K562 (cell line): Measurements from ENCODE around the gene DLL4. TPM values are rescaled to one million over a fixed set of nuclear protein-coding genes. Genes with fewer than 3 reads are reported as not detected.

Source experiments
- BACH1 ChIP-seq: fragments of 200-800 bp; sonication (Bioruptor generic); IDR thresholded peaks from 2 replicates; pipeline ENCODE4 v1.6.1; 2016; ENCODE audit warnings: missing genetic modification characterization, missing compliant biosample characterization
- BRD9 ChIP-seq: fragments of 450-650 bp; IDR thresholded peaks from 2 replicates; pipeline ENCODE4 v1.6.1; 2018; ENCODE audit warnings: low read depth; ENCODE audit not compliant: partially characterized antibody
- DACH1 ChIP-seq: fragments of 450-650 bp; IDR thresholded peaks from 2 replicates; pipeline ENCODE4 v1.6.1; 2018; ENCODE audit not compliant: partially characterized antibody
- ELF4 ChIP-seq: fragments of 450-650 bp; formaldehyde crosslinking; IDR thresholded peaks from 2 replicates; pipeline ENCODE4 v1.4.0; 2022; ENCODE audit warnings: missing genetic modification characterization
- HDAC1 ChIP-seq, 2 experiments: fragments of 450-650 bp; IDR thresholded peaks; 2 replicates each; pipeline ENCODE4 v1.6.1; 2016 to 2017; ENCODE audit warnings: inconsistent platforms in 1 of 2, mild to moderate bottlenecking in 1 of 2, moderate library complexity in 1 of 2
- HDAC8 ChIP-seq: fragments of 450-650 bp; IDR thresholded peaks from 2 replicates; pipeline ENCODE4 v1.6.1; 2016; ENCODE audit warnings: mild to moderate bottlenecking, missing genetic modification characterization, moderate library complexity, missing compliant biosample characterization
- HMGN3 ChIP-seq: IDR thresholded peaks from 2 replicates; pipeline ENCODE4 v1.6.1; 2011; ENCODE audit warnings: borderline replicate concordance, low read depth, mild to moderate bottlenecking, mixed read lengths, low read length; ENCODE audit not compliant: insufficient read length; ENCODE audit errors: extremely low read depth
- SAP30 ChIP-seq: fragments of 200-600 bp; sonication (generic); IDR thresholded peaks from 2 replicates; pipeline ENCODE4 v1.6.1; 2012; ENCODE audit warnings: borderline replicate concordance, low read depth, mild to moderate bottlenecking, moderate library complexity, low read length, control low read depth, inconsistent platforms; ENCODE audit not compliant: insufficient read depth, poor library complexity, severe bottlenecking
- SP1 ChIP-seq: sonication (generic); formaldehyde crosslinking; IDR thresholded peaks from 2 replicates; pipeline ENCODE4 v1.8.1; 2022; ENCODE audit warnings: mild to moderate bottlenecking, missing genetic modification reagents
- ZBTB7A ChIP-seq: IDR thresholded peaks from 2 replicates; pipeline ENCODE4 v1.6.1; 2011; ENCODE audit warnings: low read depth, mild to moderate bottlenecking, low read length, moderate library complexity, borderline replicate concordance; ENCODE audit not compliant: control insufficient read depth
- ZFPM2 ChIP-seq: fragments of 250-450 bp; sonication (Bioruptor Pico); IDR thresholded peaks from 2 replicates; pipeline ENCODE4 v1.5.1; 2022; ENCODE audit warnings: mild to moderate bottlenecking
- ZKSCAN8 ChIP-seq: fragments of 200-800 bp; sonication (Bioruptor generic); IDR thresholded peaks from 2 replicates; pipeline ENCODE4 v1.6.1; 2016; ENCODE audit warnings: missing genetic modification characterization, missing compliant biosample characterization
- ZNF140 ChIP-seq: fragments of 250-450 bp; sonication (Bioruptor Pico); IDR thresholded peaks from 2 replicates; pipeline ENCODE4 v1.8.0; 2021; ENCODE audit warnings: moderate library complexity, mild to moderate bottlenecking, inconsistent platforms
- polyA plus RNA-seq, 8 experiments: library from polyadenylated mRNA; depleted of rRNA in 4 of 8; stranded (reverse) in 5 of 8; unstranded in 3 of 8; fragments of >200 nt; fragmentation: Nextera tagmentation in 2 of 8; fragmentation: Illumina TruSeq in 1 of 8; extraction: Ambion mirVana in 2 of 8; extraction: Trizol in 1 of 8; gene quantifications; 2 replicates each; pipeline versions ENCODE4 v1.2.1 to v1.2.3, GENCODE V29; 2011 to 2014; ENCODE audit warnings: inconsistent platforms in 1 of 8, missing spikeins in 1 of 8
- total RNA-seq, 7 experiments: library from RNA; depleted of rRNA in 6 of 7; stranded (reverse); fragments of >200 nt in 6 of 7; fragmentation: Illumina TruSeq in 2 of 7; extraction: Trizol in 2 of 7; gene quantifications; 2 replicates each; pipeline versions ENCODE4 v1.2.1 to v1.2.3, GENCODE V29; 2011 to 2021; ENCODE audit warnings: low replicate concordance in 1 of 7
- TF ChIP-seq, protein P1 (sequence below): fragments of 450-650 bp; IDR thresholded peaks from 2 replicates; pipeline ENCODE4 v1.6.1; 2017; ENCODE audit warnings: mild to moderate bottlenecking, moderate library complexity
- TF ChIP-seq, protein P2 (sequence below): fragments of 200-800 bp; sonication (Bioruptor generic); IDR thresholded peaks from 2 replicates; pipeline ENCODE4 v1.6.1; 2017; ENCODE audit warnings: missing genetic modification characterization, missing compliant biosample characterization
- TF ChIP-seq, protein P3 (sequence below), 2 experiments: fragments of 450-650 bp in 1 of 2; sonication (generic) in 1 of 2; formaldehyde crosslinking in 1 of 2; IDR thresholded peaks in 1 of 2; conservative IDR thresholded peaks in 1 of 2; 2 replicates each; pipeline versions ENCODE4 v1.6.1 to v1.8.1; 2016 to 2023; ENCODE audit warnings: mild to moderate bottlenecking in 2 of 2, moderate library complexity in 2 of 2, inconsistent platforms in 1 of 2, missing genetic modification reagents in 1 of 2
- TF ChIP-seq, protein P4 (sequence below), 3 experiments: fragments of 200-800 bp in 1 of 3; sonication (Bioruptor generic) in 1 of 3; sonication (generic) in 1 of 3; formaldehyde crosslinking in 1 of 3; IDR thresholded peaks; 2 replicates each; pipeline versions ENCODE4 v1.6.1 to v1.8.0; 2016 to 2022; ENCODE audit warnings: mild to moderate bottlenecking in 2 of 3, missing compliant biosample characterization in 2 of 3, missing genetic modification characterization in 2 of 3, missing genetic modification reagents in 1 of 3
- TF ChIP-seq, protein P5 (sequence below): fragments of 450-650 bp; conservative IDR thresholded peaks from 2 replicates; pipeline ENCODE4 v1.6.1; 2016; ENCODE audit warnings: missing genetic modification characterization, low read depth, mild to moderate bottlenecking, control low read depth, missing compliant biosample characterization

DLL4 gene
- total and polyA plus RNA-seq, 9 of the 15 experiments (the other 6 are each of a cell fraction or from before 2014, with no cell fraction given): 0.04 to 1.1 (median 0.41) TPM; not detected in 1

DNA sequence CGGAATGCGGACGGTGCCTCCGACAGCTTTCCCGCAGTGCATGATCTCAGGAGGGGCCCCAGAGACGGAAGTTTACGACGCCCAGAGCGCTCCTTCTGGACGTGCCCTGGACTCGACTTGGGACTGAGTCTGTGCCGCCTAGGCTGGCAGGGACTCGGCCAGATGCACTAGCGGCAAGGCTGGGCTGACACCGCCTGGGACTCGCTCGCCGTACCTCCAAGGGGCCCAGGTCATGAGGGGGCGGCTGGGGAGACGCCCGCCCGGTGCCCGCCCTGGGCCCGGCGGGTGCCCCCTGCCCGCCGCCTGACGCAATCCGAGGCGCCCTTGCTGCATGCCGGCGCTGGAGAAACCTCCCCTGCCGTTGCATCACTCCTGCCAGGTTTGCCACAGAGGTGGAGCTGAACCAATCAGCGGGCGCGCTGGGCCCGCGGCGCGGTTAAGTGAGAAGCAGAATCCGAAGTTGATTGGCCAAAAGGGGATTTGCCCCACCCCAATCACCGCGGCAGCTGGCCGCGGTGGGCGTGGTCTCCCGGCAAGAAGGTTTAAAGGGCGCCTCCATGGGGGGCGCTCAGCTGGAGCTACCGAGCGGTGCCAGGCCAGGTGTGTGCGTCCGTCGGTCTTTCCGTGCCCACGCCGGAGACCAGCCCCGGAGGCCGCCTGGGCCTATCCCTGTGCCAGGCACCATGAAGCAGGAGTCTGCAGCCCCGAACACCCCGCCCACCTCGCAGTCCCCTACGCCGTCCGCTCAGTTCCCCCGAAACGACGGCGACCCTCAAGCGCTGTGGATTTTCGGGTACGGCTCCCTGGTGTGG lies 24.0 kb downstream of the DLL4 start, which contains the start of gene CHAC1 (continued):
- TF ChIP-seq, protein P1, sequence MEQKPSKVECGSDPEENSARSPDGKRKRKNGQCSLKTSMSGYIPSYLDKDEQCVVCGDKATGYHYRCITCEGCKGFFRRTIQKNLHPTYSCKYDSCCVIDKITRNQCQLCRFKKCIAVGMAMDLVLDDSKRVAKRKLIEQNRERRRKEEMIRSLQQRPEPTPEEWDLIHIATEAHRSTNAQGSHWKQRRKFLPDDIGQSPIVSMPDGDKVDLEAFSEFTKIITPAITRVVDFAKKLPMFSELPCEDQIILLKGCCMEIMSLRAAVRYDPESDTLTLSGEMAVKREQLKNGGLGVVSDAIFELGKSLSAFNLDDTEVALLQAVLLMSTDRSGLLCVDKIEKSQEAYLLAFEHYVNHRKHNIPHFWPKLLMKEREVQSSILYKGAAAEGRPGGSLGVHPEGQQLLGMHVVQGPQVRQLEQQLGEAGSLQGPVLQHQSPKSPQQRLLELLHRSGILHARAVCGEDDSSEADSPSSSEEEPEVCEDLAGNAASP: no peak
- TF ChIP-seq BACH1 (tag) (no peak), SAP30 (peak; percentile 85), SP1 (CRISPR knock-in tag) (peak; percentile 77), ZFPM2 (no peak), HDAC8 (tag) (no peak), DACH1 (peak; percentile 78), BRD9 (no peak), ZBTB7A (peak; percentile 29; the same call in 1 of the 2 replicates), HDAC1 (IDR thresholded peaks at IDR 0.05) (peak in 1 of 2 experiments; percentile 67; a peak in 2 of 4 replicates), HMGN3 (peak; percentile 9), ELF4 (CRISPR knock-in tag) (no peak), ZNF140 (CRISPR knock-in tag) (no peak), ZKSCAN8 (CRISPR knock-in tag) (no peak)
- TF ChIP-seq, protein P2, sequence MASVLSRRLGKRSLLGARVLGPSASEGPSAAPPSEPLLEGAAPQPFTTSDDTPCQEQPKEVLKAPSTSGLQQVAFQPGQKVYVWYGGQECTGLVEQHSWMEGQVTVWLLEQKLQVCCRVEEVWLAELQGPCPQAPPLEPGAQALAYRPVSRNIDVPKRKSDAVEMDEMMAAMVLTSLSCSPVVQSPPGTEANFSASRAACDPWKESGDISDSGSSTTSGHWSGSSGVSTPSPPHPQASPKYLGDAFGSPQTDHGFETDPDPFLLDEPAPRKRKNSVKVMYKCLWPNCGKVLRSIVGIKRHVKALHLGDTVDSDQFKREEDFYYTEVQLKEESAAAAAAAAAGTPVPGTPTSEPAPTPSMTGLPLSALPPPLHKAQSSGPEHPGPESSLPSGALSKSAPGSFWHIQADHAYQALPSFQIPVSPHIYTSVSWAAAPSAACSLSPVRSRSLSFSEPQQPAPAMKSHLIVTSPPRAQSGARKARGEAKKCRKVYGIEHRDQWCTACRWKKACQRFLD: 0 out of 2 replicates have a peak, but pooled peaks have one; percentile 29
- TF ChIP-seq, protein P3, sequence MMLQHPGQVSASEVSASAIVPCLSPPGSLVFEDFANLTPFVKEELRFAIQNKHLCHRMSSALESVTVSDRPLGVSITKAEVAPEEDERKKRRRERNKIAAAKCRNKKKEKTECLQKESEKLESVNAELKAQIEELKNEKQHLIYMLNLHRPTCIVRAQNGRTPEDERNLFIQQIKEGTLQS (IDR thresholded peaks at IDR 0.05): peak; percentile 98
- TF ChIP-seq, protein P3 (CRISPR knock-in tag; conservative IDR thresholded peaks at IDR 0.05): no peak
- TF ChIP-seq, protein P4, sequence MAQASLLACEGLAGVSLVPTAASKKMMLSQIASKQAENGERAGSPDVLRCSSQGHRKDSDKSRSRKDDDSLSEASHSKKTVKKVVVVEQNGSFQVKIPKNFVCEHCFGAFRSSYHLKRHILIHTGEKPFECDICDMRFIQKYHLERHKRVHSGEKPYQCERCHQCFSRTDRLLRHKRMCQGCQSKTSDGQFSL (CRISPR knock-in tag; IDR thresholded peaks at IDR 0.05): no peak
- TF ChIP-seq, protein P4 (tag; IDR thresholded peaks at IDR 0.05): peak in 1 of 2 experiments; percentile 19; a peak in 1 of 4 replicates
- TF ChIP-seq, protein P5, sequence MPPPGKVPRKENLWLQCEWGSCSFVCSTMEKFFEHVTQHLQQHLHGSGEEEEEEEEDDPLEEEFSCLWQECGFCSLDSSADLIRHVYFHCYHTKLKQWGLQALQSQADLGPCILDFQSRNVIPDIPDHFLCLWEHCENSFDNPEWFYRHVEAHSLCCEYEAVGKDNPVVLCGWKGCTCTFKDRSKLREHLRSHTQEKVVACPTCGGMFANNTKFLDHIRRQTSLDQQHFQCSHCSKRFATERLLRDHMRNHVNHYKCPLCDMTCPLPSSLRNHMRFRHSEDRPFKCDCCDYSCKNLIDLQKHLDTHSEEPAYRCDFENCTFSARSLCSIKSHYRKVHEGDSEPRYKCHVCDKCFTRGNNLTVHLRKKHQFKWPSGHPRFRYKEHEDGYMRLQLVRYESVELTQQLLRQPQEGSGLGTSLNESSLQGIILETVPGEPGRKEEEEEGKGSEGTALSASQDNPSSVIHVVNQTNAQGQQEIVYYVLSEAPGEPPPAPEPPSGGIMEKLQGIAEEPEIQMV (tag): peak; percentile 98
